HEK293 (cell line): Measurements from ENCODE around the gene SS18L1.

ENCODE experiments used
- HOXA7 ChIP-seq: sonication (generic); formaldehyde crosslinking; IDR thresholded peaks from 2 replicates; pipeline ENCODE4 v1.8.1; 2022; ENCODE audit warnings: missing genetic modification reagents, borderline replicate concordance
- HOXC10 ChIP-seq: sonication (generic); formaldehyde crosslinking; IDR thresholded peaks from 2 replicates; pipeline ENCODE4 v1.8.1; 2023; ENCODE audit warnings: mild to moderate bottlenecking, missing genetic modification reagents
- HOXD13 ChIP-seq: sonication (generic); formaldehyde crosslinking; IDR thresholded peaks from 2 replicates; pipeline ENCODE4 v1.8.0; 2022; ENCODE audit warnings: missing genetic modification reagents, borderline replicate concordance
- KLF1 ChIP-seq: fragments of 450-650 bp; formaldehyde crosslinking; IDR thresholded peaks from 2 replicates; pipeline ENCODE4 v1.5.1; 2016; ENCODE audit warnings: missing biosample characterization, missing genetic modification characterization
- SETDB1 ChIP-seq: IDR thresholded peaks from one replicate; pipeline ENCODE4 v1.6.1; 2017; ENCODE audit warnings: mild to moderate bottlenecking, low read length, moderate library complexity, mixed read lengths; ENCODE audit not compliant: insufficient read length
- TSHZ1 ChIP-seq: fragments of 450-650 bp; formaldehyde crosslinking; IDR thresholded peaks from 2 replicates; pipeline ENCODE4 v1.5.1; 2016; ENCODE audit warnings: missing biosample characterization, missing genetic modification characterization, borderline replicate concordance
- YY1 ChIP-seq: fragments of 450-650 bp; formaldehyde crosslinking; IDR thresholded peaks from 2 replicates; pipeline ENCODE4 v1.5.1; 2018; ENCODE audit warnings: missing biosample characterization, missing genetic modification characterization
- ZBTB8A ChIP-seq: fragments of 450-650 bp; formaldehyde crosslinking; IDR thresholded peaks from 2 replicates; pipeline ENCODE4 v1.5.1; 2016; ENCODE audit warnings: missing biosample characterization, missing genetic modification characterization
- ZEB2 ChIP-seq: fragments of 450-650 bp; formaldehyde crosslinking; IDR thresholded peaks from 2 replicates; pipeline ENCODE4 v1.5.1; 2016; ENCODE audit warnings: missing biosample characterization, missing genetic modification characterization
- ZNF202 ChIP-seq: fragments of 450-650 bp; formaldehyde crosslinking; IDR thresholded peaks from 2 replicates; pipeline ENCODE4 v1.5.1; 2016; ENCODE audit warnings: missing biosample characterization, missing genetic modification characterization, borderline replicate concordance
- ZNF23 ChIP-seq: fragments of 450-650 bp; formaldehyde crosslinking; IDR thresholded peaks from 2 replicates; pipeline ENCODE4 v1.5.1; 2016; ENCODE audit warnings: missing biosample characterization, missing genetic modification characterization, borderline replicate concordance
- ZNF239 ChIP-seq: fragments of 450-650 bp; formaldehyde crosslinking; IDR thresholded peaks from 2 replicates; pipeline ENCODE4 v1.5.1; 2016; ENCODE audit warnings: missing biosample characterization, missing genetic modification characterization
- ZNF266 ChIP-seq: fragments of 450-650 bp; formaldehyde crosslinking; IDR thresholded peaks from 2 replicates; pipeline ENCODE4 v1.5.1; 2016; ENCODE audit warnings: missing biosample characterization, missing genetic modification characterization, low read depth
- ZNF274 ChIP-seq, 2 experiments: fragments of 200-500 bp in 1 of 2; fragments of 450-650 bp in 1 of 2; sonication (Bioruptor generic) in 1 of 2; formaldehyde crosslinking in 1 of 2; IDR thresholded peaks; 2 replicates each; pipeline versions ENCODE4 v1.5.1 to v1.6.1; 2014 to 2016; ENCODE audit warnings: borderline replicate concordance in 1 of 2, inconsistent platforms in 1 of 2, low read length in 1 of 2, missing biosample characterization in 1 of 2, missing genetic modification characterization in 1 of 2
- ZNF292 ChIP-seq: fragments of 450-650 bp; formaldehyde crosslinking; IDR thresholded peaks from 2 replicates; pipeline ENCODE4 v1.5.1; 2016; ENCODE audit warnings: low read depth, missing biosample characterization, missing genetic modification characterization, borderline replicate concordance
- ZNF350 ChIP-seq: fragments of 450-650 bp; formaldehyde crosslinking; IDR thresholded peaks from 2 replicates; pipeline ENCODE4 v1.5.0; 2017; ENCODE audit warnings: missing biosample characterization, mild to moderate bottlenecking, missing genetic modification characterization
- ZNF354C ChIP-seq: fragments of 450-650 bp; formaldehyde crosslinking; IDR thresholded peaks from 2 replicates; pipeline ENCODE4 v1.5.1; 2016; ENCODE audit warnings: missing biosample characterization, missing genetic modification characterization, low read depth, borderline replicate concordance
- ZNF423 ChIP-seq: fragments of 450-650 bp; formaldehyde crosslinking; IDR thresholded peaks from 2 replicates; pipeline ENCODE4 v1.5.1; 2016; ENCODE audit warnings: missing biosample characterization, missing genetic modification characterization
- ZNF48 ChIP-seq: fragments of 450-650 bp; formaldehyde crosslinking; IDR thresholded peaks from 2 replicates; pipeline ENCODE4 v1.5.1; 2016; ENCODE audit warnings: missing biosample characterization, missing genetic modification characterization
- ZNF488 ChIP-seq: fragments of 450-650 bp; formaldehyde crosslinking; IDR thresholded peaks from 2 replicates; pipeline ENCODE4 v1.5.1; 2016; ENCODE audit warnings: missing biosample characterization, missing genetic modification characterization
- ZNF530 ChIP-seq: fragments of 450-650 bp; formaldehyde crosslinking; IDR thresholded peaks from 2 replicates; pipeline ENCODE4 v1.5.1; 2016; ENCODE audit warnings: low read depth, missing biosample characterization, missing genetic modification characterization
- ZNF561 ChIP-seq: fragments of 450-650 bp; IDR thresholded peaks from 2 replicates; pipeline ENCODE4 v1.5.1; 2018; ENCODE audit warnings: missing biosample characterization, missing genetic modification characterization, borderline replicate concordance
- ZNF580 ChIP-seq: fragments of 450-650 bp; formaldehyde crosslinking; IDR thresholded peaks from 2 replicates; pipeline ENCODE4 v1.5.1; 2016; ENCODE audit warnings: missing biosample characterization, missing genetic modification characterization
- ZNF596 ChIP-seq: fragments of 450-650 bp; IDR thresholded peaks from 2 replicates; pipeline ENCODE4 v1.5.0; 2018; ENCODE audit warnings: missing biosample characterization, mild to moderate bottlenecking, missing genetic modification characterization, moderate library complexity
- ZNF658 ChIP-seq: fragments of 450-650 bp; formaldehyde crosslinking; IDR thresholded peaks from 2 replicates; pipeline ENCODE4; 2016; ENCODE audit warnings: missing biosample characterization, missing genetic modification characterization
- ZNF664 ChIP-seq: fragments of 450-650 bp; formaldehyde crosslinking; IDR thresholded peaks from 2 replicates; pipeline ENCODE4 v1.5.1; 2016; ENCODE audit warnings: missing biosample characterization, missing genetic modification characterization
- ZNF677 ChIP-seq: fragments of 450-650 bp; IDR thresholded peaks from 2 replicates; pipeline ENCODE4 v1.5.0; 2018; ENCODE audit warnings: missing biosample characterization, mild to moderate bottlenecking, missing genetic modification characterization, moderate library complexity
- TF ChIP-seq, protein P1 (sequence below): fragments of 450-650 bp; formaldehyde crosslinking; IDR thresholded peaks from 2 replicates; pipeline ENCODE4 v1.5.1; 2016; ENCODE audit warnings: missing biosample characterization, missing genetic modification characterization, low read depth
- TF ChIP-seq, protein P2 (sequence below): fragments of 450-650 bp; formaldehyde crosslinking; IDR thresholded peaks from 2 replicates; pipeline ENCODE4 v1.5.1; 2016; ENCODE audit warnings: missing biosample characterization, missing genetic modification characterization

The SS18L1 gene

DNA sequence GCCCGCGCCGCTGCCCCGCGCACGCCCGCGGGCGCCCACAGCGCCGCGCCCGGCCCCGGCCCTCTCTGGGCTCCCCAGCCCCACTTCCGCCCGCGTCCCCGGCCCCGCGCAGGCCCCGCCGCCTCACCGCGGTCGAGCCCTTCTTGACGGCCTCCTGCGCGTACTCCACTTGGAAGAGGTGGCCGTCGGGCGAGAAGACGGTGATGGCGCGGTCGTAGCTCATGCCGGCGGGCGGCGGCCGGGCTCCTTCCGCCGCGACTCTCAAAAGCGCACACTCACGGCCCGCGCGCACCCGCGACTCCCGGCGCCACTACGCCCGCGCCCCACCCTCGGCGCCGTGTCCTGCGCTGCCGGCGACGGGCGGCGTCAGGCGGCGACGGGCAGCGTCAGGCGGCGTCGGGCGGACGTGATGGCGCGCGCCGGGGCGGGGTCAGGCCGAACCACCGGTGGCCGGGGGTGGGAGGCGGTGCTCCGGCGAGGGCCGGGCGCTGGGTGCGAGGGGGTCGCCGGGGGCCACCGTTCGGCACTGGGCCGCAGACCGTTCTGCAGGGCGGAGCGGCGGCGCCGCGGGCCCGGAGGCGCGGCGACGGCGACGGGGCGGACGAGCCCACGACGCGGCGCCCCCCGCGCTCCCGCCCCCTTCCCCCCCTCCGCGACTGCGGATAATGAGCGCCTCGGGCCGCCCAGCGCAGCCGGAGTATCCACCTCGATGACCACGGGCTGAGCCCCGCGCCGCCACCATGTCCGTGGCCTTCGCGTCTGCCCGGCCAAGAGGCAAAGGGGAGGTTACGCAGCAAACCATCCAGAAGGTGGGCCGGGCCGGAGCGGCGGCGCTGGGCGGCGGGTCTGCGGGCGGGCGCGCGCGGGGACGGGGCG lies at the start of gene SS18L1, which contains the start of gene PSMA7 (continued):
- no peak for TF ChIP-seq ZNF23 (tag by site-specific recombination)
- TF ChIP-seq ZNF48 (tag by site-specific recombination): no peak
- peak; percentile 95 for TF ChIP-seq ZBTB8A (tag by site-specific recombination)
- TF ChIP-seq ZNF596 (tag by site-specific recombination): no peak
- TF ChIP-seq, protein P1, sequence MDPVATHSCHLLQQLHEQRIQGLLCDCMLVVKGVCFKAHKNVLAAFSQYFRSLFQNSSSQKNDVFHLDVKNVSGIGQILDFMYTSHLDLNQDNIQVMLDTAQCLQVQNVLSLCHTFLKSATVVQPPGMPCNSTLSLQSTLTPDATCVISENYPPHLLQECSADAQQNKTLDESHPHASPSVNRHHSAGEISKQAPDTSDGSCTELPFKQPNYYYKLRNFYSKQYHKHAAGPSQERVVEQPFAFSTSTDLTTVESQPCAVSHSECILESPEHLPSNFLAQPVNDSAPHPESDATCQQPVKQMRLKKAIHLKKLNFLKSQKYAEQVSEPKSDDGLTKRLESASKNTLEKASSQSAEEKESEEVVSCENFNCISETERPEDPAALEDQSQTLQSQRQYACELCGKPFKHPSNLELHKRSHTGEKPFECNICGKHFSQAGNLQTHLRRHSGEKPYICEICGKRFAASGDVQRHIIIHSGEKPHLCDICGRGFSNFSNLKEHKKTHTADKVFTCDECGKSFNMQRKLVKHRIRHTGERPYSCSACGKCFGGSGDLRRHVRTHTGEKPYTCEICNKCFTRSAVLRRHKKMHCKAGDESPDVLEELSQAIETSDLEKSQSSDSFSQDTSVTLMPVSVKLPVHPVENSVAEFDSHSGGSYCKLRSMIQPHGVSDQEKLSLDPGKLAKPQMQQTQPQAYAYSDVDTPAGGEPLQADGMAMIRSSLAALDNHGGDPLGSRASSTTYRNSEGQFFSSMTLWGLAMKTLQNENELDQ: no peak
- TF ChIP-seq ZNF239: no peak
- no peak for TF ChIP-seq SETDB1
- TF ChIP-seq ZNF677 (tag by site-specific recombination): no peak
- no peak for TF ChIP-seq ZNF664 (tag by site-specific recombination)
- TF ChIP-seq ZNF488 (tag by site-specific recombination): no peak
- no peak for TF ChIP-seq HOXA7 (CRISPR knock-in tag)
- TF ChIP-seq ZNF274 (IDR thresholded peaks at IDR 0.05; ENCODE audit: low read length): no peak
- TF ChIP-seq ZNF274 (tag by site-specific recombination; IDR thresholded peaks at IDR 0.05; ENCODE audit: borderline replicate concordance): no peak
- no peak for TF ChIP-seq ZNF350 (tag by site-specific recombination)
- TF ChIP-seq HOXD13 (CRISPR knock-in tag): no peak
- TF ChIP-seq ZNF561 (tag by site-specific recombination): no peak
- no peak for TF ChIP-seq ZNF266 (tag by site-specific recombination)
- no peak for TF ChIP-seq ZNF530
- no peak for TF ChIP-seq ZNF423 (tag by site-specific recombination)
- TF ChIP-seq ZNF292: no peak
- TF ChIP-seq ZNF354C (tag by site-specific recombination): no peak
- TF ChIP-seq TSHZ1 (tag by site-specific recombination): no peak
- TF ChIP-seq, protein P2, sequence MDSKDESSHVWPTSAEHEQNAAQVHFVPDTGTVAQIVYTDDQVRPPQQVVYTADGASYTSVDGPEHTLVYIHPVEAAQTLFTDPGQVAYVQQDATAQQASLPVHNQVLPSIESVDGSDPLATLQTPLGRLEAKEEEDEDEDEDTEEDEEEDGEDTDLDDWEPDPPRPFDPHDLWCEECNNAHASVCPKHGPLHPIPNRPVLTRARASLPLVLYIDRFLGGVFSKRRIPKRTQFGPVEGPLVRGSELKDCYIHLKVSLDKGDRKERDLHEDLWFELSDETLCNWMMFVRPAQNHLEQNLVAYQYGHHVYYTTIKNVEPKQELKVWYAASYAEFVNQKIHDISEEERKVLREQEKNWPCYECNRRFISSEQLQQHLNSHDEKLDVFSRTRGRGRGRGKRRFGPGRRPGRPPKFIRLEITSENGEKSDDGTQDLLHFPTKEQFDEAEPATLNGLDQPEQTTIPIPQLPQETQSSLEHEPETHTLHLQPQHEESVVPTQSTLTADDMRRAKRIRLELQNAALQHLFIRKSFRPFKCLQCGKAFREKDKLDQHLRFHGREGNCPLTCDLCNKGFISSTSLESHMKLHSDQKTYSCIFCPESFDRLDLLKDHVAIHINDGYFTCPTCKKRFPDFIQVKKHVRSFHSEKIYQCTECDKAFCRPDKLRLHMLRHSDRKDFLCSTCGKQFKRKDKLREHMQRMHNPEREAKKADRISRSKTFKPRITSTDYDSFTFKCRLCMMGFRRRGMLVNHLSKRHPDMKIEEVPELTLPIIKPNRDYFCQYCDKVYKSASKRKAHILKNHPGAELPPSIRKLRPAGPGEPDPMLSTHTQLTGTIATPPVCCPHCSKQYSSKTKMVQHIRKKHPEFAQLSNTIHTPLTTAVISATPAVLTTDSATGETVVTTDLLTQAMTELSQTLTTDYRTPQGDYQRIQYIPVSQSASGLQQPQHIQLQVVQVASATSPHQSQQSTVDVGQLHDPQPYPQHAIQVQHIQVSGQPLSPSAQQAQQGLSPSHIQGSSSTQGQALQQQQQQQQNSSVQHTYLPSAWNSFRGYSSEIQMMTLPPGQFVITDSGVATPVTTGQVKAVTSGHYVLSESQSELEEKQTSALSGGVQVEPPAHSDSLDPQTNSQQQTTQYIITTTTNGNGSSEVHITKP (tag by site-specific recombination): no peak
- no peak for TF ChIP-seq ZNF580
- no peak for TF ChIP-seq ZEB2 (tag by site-specific recombination)
- no peak; the same call in 1 of the 2 replicates for TF ChIP-seq HOXC10
- no peak; the same call in 1 of the 2 replicates for TF ChIP-seq YY1
- no peak for TF ChIP-seq ZNF658 (tag by site-specific recombination)
- peak; percentile 21; the same call in 1 of the 2 replicates for TF ChIP-seq KLF1 (tag by site-specific recombination)
- TF ChIP-seq ZNF202 (tag by site-specific recombination): no peak
